Endothelial cell of umbilical vein (primary cell): ENCODE measurements around the gene FNBP1.

Experiments used
- CTCF ChIP-seq, 2 donors: IDR thresholded peaks; 1 replicate in 1 of 2; 2 replicates in 1 of 2; pipeline ENCODE4 v1.5.1; 2011; ENCODE audit warnings: low read length in 2 of 2, mild to moderate bottlenecking in 2 of 2, moderate library complexity in 2 of 2, control low read depth in 1 of 2, inconsistent platforms in 1 of 2, low read depth in 1 of 2; ENCODE audit not compliant: insufficient read depth in 1 of 2; ENCODE audit errors: extremely low read depth in 1 of 2
- MYC ChIP-seq: IDR thresholded peaks from one replicate; pipeline ENCODE4 v1.6.1; 2011; ENCODE audit warnings: mild to moderate bottlenecking, low read depth, low read length
- POLR2A ChIP-seq: IDR thresholded peaks from 2 replicates; pipeline ENCODE4 v1.6.1; 2012; ENCODE audit warnings: low read depth, mild to moderate bottlenecking, control low read depth, low read length

- TF ChIP-seq MYC = no peak
- TF ChIP-seq POLR2A = no peak
- TF ChIP-seq CTCF (IDR thresholded peaks at IDR 0.05; ENCODE audit: extremely low read depth in 1 of 2, insufficient read depth in 1 of 2, low read depth in 1 of 2, low read length in 2 of 2) = no peak
Measured at GRCh38 chr9:129878291-129878690, 164.7 kb downstream of the FNBP1 start.
